ENCODE results near the gene AQP10. TPM values are rescaled to one million over a fixed set of nuclear protein-coding genes. Genes with fewer than 3 reads are reported as not detected.
A peak's percentile ranks its signal among the peaks of the same experiment; 100 is the strongest.
"Not testable (repeated sequence)": the region's sequence is repeated elsewhere in the genome, so short reads cannot be mapped to it uniquely, and the experiment has no call there.

The AQP10 gene
- total RNA-seq, 1 donor from 2014 or later = not detected

- H3K27ac ChIP-seq = peak overlapping the region in 1 of 2 donors; percentile 62
- no peak for DNase-seq (ENCODE audit: low spot score in 2 of 2)
Measured at GRCh38 chr1:154353966-154354365, 33.1 kb downstream of the AQP10 start.

GRCh38 chr1:154358519-154358918 lies 37.6 kb downstream of the AQP10 start:
- no peak for DNase-seq (ENCODE audit: low spot score in 2 of 2)
- H3K4me1 ChIP-seq = peaks cover 0 to 2% of the 10 kb centered on the region in 2 donors
- H3K27me3 ChIP-seq = no peaks in the 10 kb centered on the region
- H3K9me3 ChIP-seq = no peaks in the 10 kb centered on the region
- H3K36me3 ChIP-seq = no peaks in the 10 kb centered on the region
- intact Hi-C loops (cut with DNase I) = no loop called here
- no peak overlapping the region for H3K4me3 ChIP-seq
- H3K27ac ChIP-seq = no peak overlapping the region
- TF ChIP-seq CTCF (IDR thresholded peaks at IDR 0.05) = no peak

More at GRCh38 chr1:154353966-154354365, 33.1 kb downstream of the AQP10 start:
- TF ChIP-seq CTCF (IDR thresholded peaks at IDR 0.05) = no peak
- Histone ChIP-seq H3K27me3 (no peaks in the 10 kb centered on the region), H3K4me1 (peaks cover 0 to 17% of the 10 kb centered on the region in 2 donors), H3K9me3 (no peaks in the 10 kb centered on the region), H3K4me3 (no peak overlapping the region), H3K36me3 (peaks cover 7 to 17% of the 10 kb centered on the region in 2 donors)
- intact Hi-C loops (cut with DNase I) = no loop called here

GRCh38 chr1:154360288-154360687 lies 39.4 kb downstream of the AQP10 start:
- Histone ChIP-seq H3K4me1 (no peaks in the 10 kb centered on the region), H3K27me3 (no peaks in the 10 kb centered on the region), H3K27ac (no peak overlapping the region), H3K9me3 (no peaks in the 10 kb centered on the region), H3K36me3 (no peaks in the 10 kb centered on the region), H3K4me3 (no peak overlapping the region)
- intact Hi-C loops (cut with DNase I) = no loop called here
- DNase-seq (ENCODE audit: low spot score in 2 of 2) = no peak
- TF ChIP-seq CTCF (IDR thresholded peaks at IDR 0.05) = no peak

GRCh38 chr1:154360881-154361280 lies 40.0 kb downstream of the AQP10 start:
- H3K4me1 ChIP-seq; H3K27me3 ChIP-seq; H3K4me3 ChIP-seq; H3K36me3 ChIP-seq; H3K27ac ChIP-seq; DNase-seq (ENCODE audit: low spot score in 2 of 2); intact Hi-C loops (cut with DNase I); H3K9me3 ChIP-seq: not testable (repeated sequence)

- intact Hi-C loops (cut with DNase I) = no loop called here
- TF ChIP-seq CTCF (IDR thresholded peaks at IDR 0.05) = no peak
- H3K27ac ChIP-seq = no peak overlapping the region
- H3K27me3 ChIP-seq = no peaks in the 10 kb centered on the region
- no peak for DNase-seq (ENCODE audit: low spot score in 2 of 2)
- H3K36me3 ChIP-seq = no peaks in the 10 kb centered on the region
- H3K4me1 ChIP-seq = no peaks in the 10 kb centered on the region
- no peak overlapping the region for H3K4me3 ChIP-seq
- no peaks in the 10 kb centered on the region for H3K9me3 ChIP-seq
Measured at GRCh38 chr1:154361357-154361756, 40.5 kb downstream of the AQP10 start.

GRCh38 chr1:154371436-154371835 lies 50.5 kb downstream of the AQP10 start:
- Histone ChIP-seq H3K36me3 (no peaks in the 10 kb centered on the region), H3K27ac (no peak overlapping the region), H3K27me3 (no peaks in the 10 kb centered on the region), H3K9me3 (no peaks in the 10 kb centered on the region), H3K4me1 (no peaks in the 10 kb centered on the region), H3K4me3 (no peak overlapping the region)
- TF ChIP-seq CTCF (IDR thresholded peaks at IDR 0.05) = no peak
- no peak for DNase-seq (ENCODE audit: low spot score in 2 of 2)
- intact Hi-C loops (cut with DNase I) = no loop called here

- H3K27me3 ChIP-seq; H3K4me1 ChIP-seq; intact Hi-C loops (cut with DNase I); DNase-seq (ENCODE audit: low spot score in 2 of 2); H3K36me3 ChIP-seq; H3K27ac ChIP-seq; H3K9me3 ChIP-seq; H3K4me3 ChIP-seq: not testable (repeated sequence)
Measured at GRCh38 chr1:154373777-154374357, 53.0 kb downstream of the AQP10 start.
